Measurements from ENCODE around the gene C6orf89.

DNA sequence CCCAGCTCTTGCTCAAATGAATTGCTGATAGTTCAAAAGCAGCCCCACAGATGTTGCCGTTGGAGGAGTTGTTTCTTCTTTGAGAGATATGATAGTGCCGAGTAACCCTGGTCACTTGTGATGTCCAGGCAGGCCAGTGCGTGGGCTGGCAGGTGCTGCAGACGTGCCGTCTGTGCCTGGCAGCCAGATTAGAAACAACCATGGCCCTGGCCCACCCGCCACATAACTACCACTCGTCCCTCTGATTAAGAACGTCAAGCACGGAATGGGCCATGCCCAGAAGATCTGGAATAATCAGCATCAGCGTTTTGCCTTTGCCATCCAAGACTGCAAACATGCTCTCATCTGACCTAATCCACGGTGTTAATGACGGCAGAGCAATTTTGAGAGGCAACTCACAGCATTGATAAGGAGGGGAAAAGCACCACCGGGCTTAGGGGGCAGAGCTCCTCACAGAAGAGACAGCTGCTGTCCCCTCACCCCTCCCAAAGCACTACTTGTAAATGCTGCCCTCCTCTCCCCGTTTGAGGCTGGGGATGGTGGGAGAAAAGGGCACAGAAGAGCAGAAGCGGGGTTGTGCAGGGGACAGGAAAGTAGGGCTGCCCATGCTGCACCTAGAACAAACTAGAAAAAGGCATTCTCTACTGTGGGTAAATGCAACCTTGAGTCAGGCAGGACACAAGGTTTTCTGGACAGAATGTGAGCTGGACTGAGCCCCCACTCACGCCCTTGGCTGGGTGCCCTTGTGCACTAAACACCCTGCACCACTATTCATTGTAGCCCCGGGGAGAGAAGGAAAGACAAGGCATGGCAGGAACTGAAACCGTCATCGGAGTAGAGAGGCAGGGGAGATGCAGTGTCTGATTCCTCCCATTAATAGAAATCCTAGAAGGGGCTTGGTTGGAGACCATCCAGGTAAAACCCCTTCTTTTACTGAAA lies 41.3 kb upstream of the C6orf89 start:
- TF ChIP-seq, protein P1, sequence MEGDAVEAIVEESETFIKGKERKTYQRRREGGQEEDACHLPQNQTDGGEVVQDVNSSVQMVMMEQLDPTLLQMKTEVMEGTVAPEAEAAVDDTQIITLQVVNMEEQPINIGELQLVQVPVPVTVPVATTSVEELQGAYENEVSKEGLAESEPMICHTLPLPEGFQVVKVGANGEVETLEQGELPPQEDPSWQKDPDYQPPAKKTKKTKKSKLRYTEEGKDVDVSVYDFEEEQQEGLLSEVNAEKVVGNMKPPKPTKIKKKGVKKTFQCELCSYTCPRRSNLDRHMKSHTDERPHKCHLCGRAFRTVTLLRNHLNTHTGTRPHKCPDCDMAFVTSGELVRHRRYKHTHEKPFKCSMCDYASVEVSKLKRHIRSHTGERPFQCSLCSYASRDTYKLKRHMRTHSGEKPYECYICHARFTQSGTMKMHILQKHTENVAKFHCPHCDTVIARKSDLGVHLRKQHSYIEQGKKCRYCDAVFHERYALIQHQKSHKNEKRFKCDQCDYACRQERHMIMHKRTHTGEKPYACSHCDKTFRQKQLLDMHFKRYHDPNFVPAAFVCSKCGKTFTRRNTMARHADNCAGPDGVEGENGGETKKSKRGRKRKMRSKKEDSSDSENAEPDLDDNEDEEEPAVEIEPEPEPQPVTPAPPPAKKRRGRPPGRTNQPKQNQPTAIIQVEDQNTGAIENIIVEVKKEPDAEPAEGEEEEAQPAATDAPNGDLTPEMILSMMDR (conservative IDR thresholded peaks at IDR 0.05; ENCODE audit: low read length), result no peak
- no peak for TF ChIP-seq EZH2phosphoT487 (IDR thresholded peaks at IDR 0.05; ENCODE audit: borderline replicate concordance)

All from Loucy (cell line).